Measurements from ENCODE around the gene THAP8. TPM values are rescaled to one million over a fixed set of nuclear protein-coding genes. Genes with fewer than 3 reads are reported as not detected.

Gene THAP8
- not detected for total RNA-seq

GRCh38 chr19:36054119-36054732, at the start of gene THAP8:
TSS of gene THAP8 (minus strand) at chr19:36054285. CDS start at chr19:36054217, 68 bp downstream.
- Histone ChIP-seq H3K4me3 (peak within 1 kb of the TSS; percentile 71 to 80), H3K9me3 (no peaks in the 10 kb centered on the region), H3K27ac (peak within 1 kb of the TSS; percentile 91 to 92), H3K36me3 (no peaks in the 10 kb centered on the region), H3K4me1 (peaks cover 0 to 6% of the 10 kb centered on the region in 2 donors), H3K27me3 (no peaks in the 10 kb centered on the region)
- intact Hi-C loops (cut with DNase I): loop anchor here (1.0 to 10.0 kb wide), 10 partner anchors 22 to 409 kb away; partner anchors contain the start of genes ALKBH6, ARHGAP33, CLIP3 and COX6B1
- peak; percentile 100 for DNase-seq (ENCODE audit: low spot score in 2 of 2)
- TF ChIP-seq CTCF (IDR thresholded peaks at IDR 0.05): peak; percentile 57 to 64 (median 57)

GRCh38 chr19:36103040-36103626, 49.0 kb upstream of the THAP8 start:
- Histone ChIP-seq H3K27me3 (no peaks in the 10 kb centered on the region), H3K4me1 (no peaks in the 10 kb centered on the region), H3K9me3 (no peaks in the 10 kb centered on the region), H3K36me3 (no peaks in the 10 kb centered on the region), H3K27ac (no peak overlapping the region), H3K4me3 (no peak overlapping the region)
- no peak for TF ChIP-seq CTCF (IDR thresholded peaks at IDR 0.05)
- intact Hi-C loops (cut with DNase I): no loop called here
- DNase-seq (ENCODE audit: low spot score in 2 of 2): no peak

GRCh38 chr19:36101550-36102327, 47.7 kb upstream of the THAP8 start:
- no peaks in the 10 kb centered on the region for H3K4me1 ChIP-seq
- H3K4me3 ChIP-seq: no peak overlapping the region
- no peak overlapping the region for H3K27ac ChIP-seq
- no peaks in the 10 kb centered on the region for H3K27me3 ChIP-seq
- TF ChIP-seq CTCF (IDR thresholded peaks at IDR 0.05): no peak
- no peaks in the 10 kb centered on the region for H3K9me3 ChIP-seq
- intact Hi-C loops (cut with DNase I): no loop called here
- DNase-seq (ENCODE audit: low spot score in 2 of 2): no peak
- H3K36me3 ChIP-seq: no peaks in the 10 kb centered on the region

- DNase-seq (ENCODE audit: low spot score in 2 of 2): no peak
- H3K27ac ChIP-seq: no peak overlapping the region
Measured at GRCh38 chr19:36100476-36100875, 46.4 kb upstream of the THAP8 start.

More at GRCh38 chr19:36100476-36100875, 46.4 kb upstream of the THAP8 start:
- TF ChIP-seq CTCF (IDR thresholded peaks at IDR 0.05): no peak
- H3K36me3 ChIP-seq: no peaks in the 10 kb centered on the region
- no peaks in the 10 kb centered on the region for H3K27me3 ChIP-seq
- no peaks in the 10 kb centered on the region for H3K9me3 ChIP-seq
- H3K4me3 ChIP-seq: no peak overlapping the region
- intact Hi-C loops (cut with DNase I): no loop called here
- no peaks in the 10 kb centered on the region for H3K4me1 ChIP-seq

Data from ascending aorta (tissue), 2 donors.